HEK293T (cell line): ENCODE measurements around the gene MDFIC2.

ENCODE experiments used
- ARNT ChIP-seq: fragments of 450-650 bp; IDR thresholded peaks from 2 replicates; pipeline ENCODE4 v1.6.1; 2017; ENCODE audit warnings: mild to moderate bottlenecking
- BHLHE40 ChIP-seq: fragments of 450-650 bp; IDR thresholded peaks from 2 replicates; pipeline ENCODE4 v1.6.1; 2016; ENCODE audit warnings: mild to moderate bottlenecking, moderate library complexity, borderline replicate concordance
- ELF4 ChIP-seq: fragments of 450-650 bp; IDR thresholded peaks from 2 replicates; pipeline ENCODE4 v1.6.1; 2017; ENCODE audit warnings: antibody characterized with exemption
- FOXA1 ChIP-seq: fragments of 450-650 bp; IDR thresholded peaks from 2 replicates; pipeline ENCODE4 v1.6.1; 2016; ENCODE audit warnings: mild to moderate bottlenecking
- FOXK2 ChIP-seq: fragments of 450-650 bp; IDR thresholded peaks from 2 replicates; pipeline ENCODE4 v1.6.1; 2016; ENCODE audit warnings: mild to moderate bottlenecking
- FOXM1 ChIP-seq: fragments of 450-650 bp; IDR thresholded peaks from 2 replicates; pipeline ENCODE4 v1.6.1; 2017; ENCODE audit warnings: mild to moderate bottlenecking, borderline replicate concordance
- L3MBTL2 ChIP-seq: fragments of 450-650 bp; conservative IDR thresholded peaks from 2 replicates; pipeline ENCODE4 v1.6.1; 2016; ENCODE audit warnings: mild to moderate bottlenecking
- LEF1 ChIP-seq: fragments of 450-650 bp; IDR thresholded peaks from 2 replicates; pipeline ENCODE4 v1.6.1; 2017; ENCODE audit warnings: mild to moderate bottlenecking, borderline replicate concordance
- NFRKB ChIP-seq: fragments of 450-650 bp; IDR thresholded peaks from 2 replicates; pipeline ENCODE4 v1.6.1; 2016; ENCODE audit warnings: mild to moderate bottlenecking, moderate library complexity
- SP1 ChIP-seq: fragments of 450-650 bp; IDR thresholded peaks from 2 replicates; pipeline ENCODE4 v1.6.1; 2017
- SUZ12 ChIP-seq: fragments of 450-650 bp; IDR thresholded peaks from 2 replicates; pipeline ENCODE4 v1.6.1; 2016; ENCODE audit warnings: mild to moderate bottlenecking
- TARDBP ChIP-seq: fragments of 450-650 bp; IDR thresholded peaks from 2 replicates; pipeline ENCODE4 v1.6.1; 2016

DNA sequence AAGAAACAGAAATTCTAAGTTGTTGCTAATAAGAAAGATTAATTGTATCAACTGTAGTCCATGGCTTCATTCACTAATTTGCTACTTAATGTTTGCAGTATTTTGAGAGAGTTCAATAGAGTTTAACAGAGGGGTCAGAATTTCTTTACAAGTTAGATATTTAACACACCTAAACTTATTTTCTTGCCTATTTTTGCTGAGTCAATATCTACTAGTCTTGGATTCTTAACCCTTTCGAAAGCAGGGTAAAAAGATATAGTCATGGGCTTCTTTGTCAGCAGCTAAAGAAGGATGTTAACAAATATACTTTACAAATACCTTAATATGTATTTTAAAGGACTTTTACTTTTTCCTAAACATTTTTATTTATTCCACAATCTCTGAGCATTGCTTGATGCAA lies 155.6 kb downstream of the MDFIC2 start:
- TF ChIP-seq SP1, result no peak
- TF ChIP-seq BHLHE40, result no peak
- no peak for TF ChIP-seq ARNT
- TF ChIP-seq SUZ12, result no peak
- no peak for TF ChIP-seq FOXK2
- TF ChIP-seq NFRKB, result no peak
- no peak for TF ChIP-seq FOXA1
- no peak for TF ChIP-seq FOXM1
- TF ChIP-seq LEF1, result no peak
- no peak for TF ChIP-seq ELF4
- TF ChIP-seq TARDBP, result no peak
- TF ChIP-seq L3MBTL2, result no peak
